GM10266 (cell line): ENCODE measurements around the gene E2F4.

ENCODE experiments used
- DNase-seq: peaks from one replicate; pipeline ENCODE4 v3.0.0; 2012; ENCODE audit errors: extremely low spot score
- CTCF ChIP-seq: IDR thresholded peaks from 2 replicates; pipeline ENCODE4 v1.5.1; 2012; ENCODE audit warnings: mild to moderate bottlenecking, low read depth; ENCODE audit not compliant: control insufficient read depth, insufficient read depth; ENCODE audit errors: missing control alignments

The E2F4 gene

GRCh38 chr16:67201411-67202345 lies 9.7 kb downstream of the E2F4 start:
- no peak for TF ChIP-seq CTCF
- no peak for DNase-seq

- no peak for DNase-seq
- no peak for TF ChIP-seq CTCF
These were observed 10.5 kb downstream of the E2F4 start for GRCh38 chr16:67202426-67202825.

- no peak for TF ChIP-seq CTCF
- DNase-seq: no peak
These were observed 11.1 kb downstream of the E2F4 start for GRCh38 chr16:67202956-67203493.

- no peak for DNase-seq
- TF ChIP-seq CTCF: no peak
These were observed 12.1 kb downstream of the E2F4 start for GRCh38 chr16:67204076-67204475.

GRCh38 chr16:67206129-67206837 lies 14.3 kb downstream of the E2F4 start:
- TF ChIP-seq CTCF: no peak
- no peak for DNase-seq

- no peak for TF ChIP-seq CTCF
- no peak for DNase-seq
These were observed 14.9 kb downstream of the E2F4 start for GRCh38 chr16:67206838-67207248.
